ENCODE results near the gene PHETA1.

PHETA1 gene

DNA sequence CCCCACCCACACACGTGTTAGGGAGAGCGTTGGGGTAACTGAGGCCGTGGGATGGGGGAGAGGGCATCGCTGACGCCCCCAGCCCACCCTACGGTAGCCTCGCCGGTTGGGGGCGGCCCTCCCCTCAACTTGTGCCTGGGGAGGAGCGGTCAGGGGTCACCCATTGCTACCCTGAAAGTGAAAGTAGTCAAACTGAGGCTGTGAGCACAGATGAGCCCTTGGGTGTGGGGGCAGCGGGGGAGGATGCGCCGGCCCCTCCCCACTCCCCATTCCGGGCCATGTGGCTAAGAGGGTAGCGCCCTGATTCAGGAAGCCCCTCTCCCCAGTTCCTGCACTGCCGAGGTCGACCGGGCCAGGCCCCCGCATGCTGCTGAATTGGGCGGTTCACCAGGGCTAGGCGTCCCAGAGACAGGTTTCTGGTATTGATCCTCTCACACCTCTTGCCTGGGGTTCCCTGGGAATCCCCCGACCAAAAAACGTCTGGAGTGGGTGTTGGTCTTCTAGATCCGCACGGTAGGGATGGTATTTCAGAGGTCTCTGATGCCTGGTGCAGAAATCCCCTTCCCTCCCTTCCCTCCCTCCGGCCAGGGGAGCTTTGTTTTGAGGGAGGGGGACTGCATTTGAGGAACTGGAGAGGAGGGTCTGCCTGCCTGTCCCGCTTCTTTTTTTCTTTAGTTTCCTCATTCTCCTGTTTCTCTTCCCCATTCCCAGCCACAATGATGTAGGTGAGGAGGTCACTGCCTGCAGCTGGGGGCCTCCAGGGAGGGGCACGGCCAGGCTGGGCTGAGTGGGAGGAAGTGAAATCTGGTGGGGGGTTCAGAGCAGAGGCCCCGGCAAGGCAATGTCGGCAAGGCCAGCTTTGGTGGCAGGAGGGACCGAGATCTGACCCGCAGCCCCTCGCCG, 37.8 kb upstream of the PHETA1 start:
- Histone ChIP-seq H3K9ac (ENCODE audit: low read depth, low read length, poor library complexity, severe bottlenecking) (peak overlapping the region; percentile 99), H3K4me1 (ENCODE audit: insufficient read depth, low read length, poor library complexity, severe bottlenecking) (peaks cover 59% of the 10 kb centered on the region), H3F3A (ENCODE audit: low read depth) (no peaks in the 10 kb centered on the region), H4K20me1 (ENCODE audit: insufficient read depth, low read length, poor library complexity, severe bottlenecking) (peaks cover 55% of the 10 kb centered on the region), H3K27me3 (ENCODE audit: insufficient read depth, low read length, poor library complexity, severe bottlenecking) (peaks cover 9% of the 10 kb centered on the region), H3K4me3 (ENCODE audit: low read length, poor library complexity, severe bottlenecking) (peak overlapping the region; percentile 97), H3K79me2 (ENCODE audit: insufficient read depth, low read length) (peaks cover 58% of the 10 kb centered on the region), H2AFZ (ENCODE audit: low read length) (peak overlapping the region; percentile 37; the same call in 1 of the 2 replicates), H3K9me3 (ENCODE audit: insufficient read depth, low read depth, low read length) (no peaks in the 10 kb centered on the region), H3K36me3 (ENCODE audit: insufficient read depth, low read length) (no peaks in the 10 kb centered on the region), H3K4me2 (ENCODE audit: low read depth, low read length, poor library complexity, severe bottlenecking) (peak overlapping the region; percentile 99), H3K9me2 (replicated peaks; ENCODE audit: low read depth, low read length) (no peaks in the 10 kb centered on the region)
- no peak for TF ChIP-seq EZH2phosphoT487 (IDR thresholded peaks at IDR 0.05; ENCODE audit: borderline replicate concordance)
- TF ChIP-seq, protein P1, sequence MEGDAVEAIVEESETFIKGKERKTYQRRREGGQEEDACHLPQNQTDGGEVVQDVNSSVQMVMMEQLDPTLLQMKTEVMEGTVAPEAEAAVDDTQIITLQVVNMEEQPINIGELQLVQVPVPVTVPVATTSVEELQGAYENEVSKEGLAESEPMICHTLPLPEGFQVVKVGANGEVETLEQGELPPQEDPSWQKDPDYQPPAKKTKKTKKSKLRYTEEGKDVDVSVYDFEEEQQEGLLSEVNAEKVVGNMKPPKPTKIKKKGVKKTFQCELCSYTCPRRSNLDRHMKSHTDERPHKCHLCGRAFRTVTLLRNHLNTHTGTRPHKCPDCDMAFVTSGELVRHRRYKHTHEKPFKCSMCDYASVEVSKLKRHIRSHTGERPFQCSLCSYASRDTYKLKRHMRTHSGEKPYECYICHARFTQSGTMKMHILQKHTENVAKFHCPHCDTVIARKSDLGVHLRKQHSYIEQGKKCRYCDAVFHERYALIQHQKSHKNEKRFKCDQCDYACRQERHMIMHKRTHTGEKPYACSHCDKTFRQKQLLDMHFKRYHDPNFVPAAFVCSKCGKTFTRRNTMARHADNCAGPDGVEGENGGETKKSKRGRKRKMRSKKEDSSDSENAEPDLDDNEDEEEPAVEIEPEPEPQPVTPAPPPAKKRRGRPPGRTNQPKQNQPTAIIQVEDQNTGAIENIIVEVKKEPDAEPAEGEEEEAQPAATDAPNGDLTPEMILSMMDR (conservative IDR thresholded peaks at IDR 0.05; ENCODE audit: low read length): no peak

DNA sequence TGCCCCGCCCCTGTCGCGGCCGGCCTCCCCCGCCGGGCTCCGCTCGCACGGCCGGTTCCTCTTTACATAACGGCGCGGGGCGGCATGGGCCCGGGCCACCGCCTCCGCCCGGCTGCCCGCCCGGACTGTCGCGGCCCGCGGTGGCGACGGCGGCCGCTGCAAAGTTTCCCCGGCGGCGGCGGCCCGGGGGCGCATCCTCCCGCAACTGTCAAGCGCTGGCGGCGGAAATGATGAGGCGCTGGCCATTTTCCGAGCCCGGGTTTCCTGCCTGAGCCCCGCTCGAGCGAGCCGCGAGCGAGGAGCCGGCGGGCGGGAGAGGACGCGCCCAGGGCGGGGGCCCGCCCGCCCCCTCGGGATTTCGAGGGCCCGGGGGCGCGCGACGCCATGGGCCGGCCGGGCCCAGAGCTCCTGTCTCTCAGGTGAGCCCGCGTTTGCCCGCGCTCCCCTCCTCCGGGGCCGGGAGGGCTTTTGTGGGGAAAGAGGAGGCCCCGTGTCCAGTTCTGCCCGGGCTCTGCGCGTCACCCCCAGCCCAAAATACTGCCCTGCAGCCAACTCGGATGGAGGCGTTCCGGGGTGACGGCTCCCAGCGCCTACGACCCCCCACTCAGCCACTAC, 37.1 kb upstream of the PHETA1 start, which contains the start of gene SH2B3:
Gene SH2B3 (plus strand): TSS at position 65 of the 615 bp plus-strand sequence. CDS start 12,223 bp downstream, outside the sequence.
- peak within 1 kb of the TSS; percentile 97 for H3K4me3 ChIP-seq (ENCODE audit: low read length, poor library complexity, severe bottlenecking)
- no peaks in the 10 kb centered on the region for H3K9me2 ChIP-seq (replicated peaks; ENCODE audit: low read depth, low read length)
- H3K9me3 ChIP-seq (ENCODE audit: insufficient read depth, low read depth, low read length): no peaks in the 10 kb centered on the region
- H3K36me3 ChIP-seq (ENCODE audit: insufficient read depth, low read length): no peaks in the 10 kb centered on the region
- H3K9ac ChIP-seq (ENCODE audit: low read depth, low read length, poor library complexity, severe bottlenecking): peak within 1 kb of the TSS; percentile 99
- TF ChIP-seq, protein P1 (conservative IDR thresholded peaks at IDR 0.05; ENCODE audit: low read length): no peak
- no peak for TF ChIP-seq EZH2phosphoT487 (IDR thresholded peaks at IDR 0.05; ENCODE audit: borderline replicate concordance)
- H3K4me2 ChIP-seq (ENCODE audit: low read depth, low read length, poor library complexity, severe bottlenecking): peak within 1 kb of the TSS; percentile 99
- H3F3A ChIP-seq (ENCODE audit: low read depth): no peaks in the 10 kb centered on the region
- H3K27me3 ChIP-seq (ENCODE audit: insufficient read depth, low read length, poor library complexity, severe bottlenecking): peaks cover 9% of the 10 kb centered on the region
- peaks cover 51% of the 10 kb centered on the region for H3K4me1 ChIP-seq (ENCODE audit: insufficient read depth, low read length, poor library complexity, severe bottlenecking)
- H2AFZ ChIP-seq (ENCODE audit: low read length): peak within 1 kb of the TSS; percentile 65; the same call in 1 of the 2 replicates
- peaks cover 51% of the 10 kb centered on the region for H3K79me2 ChIP-seq (ENCODE audit: insufficient read depth, low read length)
- H4K20me1 ChIP-seq (ENCODE audit: insufficient read depth, low read length, poor library complexity, severe bottlenecking): peaks cover 47% of the 10 kb centered on the region

DNA sequence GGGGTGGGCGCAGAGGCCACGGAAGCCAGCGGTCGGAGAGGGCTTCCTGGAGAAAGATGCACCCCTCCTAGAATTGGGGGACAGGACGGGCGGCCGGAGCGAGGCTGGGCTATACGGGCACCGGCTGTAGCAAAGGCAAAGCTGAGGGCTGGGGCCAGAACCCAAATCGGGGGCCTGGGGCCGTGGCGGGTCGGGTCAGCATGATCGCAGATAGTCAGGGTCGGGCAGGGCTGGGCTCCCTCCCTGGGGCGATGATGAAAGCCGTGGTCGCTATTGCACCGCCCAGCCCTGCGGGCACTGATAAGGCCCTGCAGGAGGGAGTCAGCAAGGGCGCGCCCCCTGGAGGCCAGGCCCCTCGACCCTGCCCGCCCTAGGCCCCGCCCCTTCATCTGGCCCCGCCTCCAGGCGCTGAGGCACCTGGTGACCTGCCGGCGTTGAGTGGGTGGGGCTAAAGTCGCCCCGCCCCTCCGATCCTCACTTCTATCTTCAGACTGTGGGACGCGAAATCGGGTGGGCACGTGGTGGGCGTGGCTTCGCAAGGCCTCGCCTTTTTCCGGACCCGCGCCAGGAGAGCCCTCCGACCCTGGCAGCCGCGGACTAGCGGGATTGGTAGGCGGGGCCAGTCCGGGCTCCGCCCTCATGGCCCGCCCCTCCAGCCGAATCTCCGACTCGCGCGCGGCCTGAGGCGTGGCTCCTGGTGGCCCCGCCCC, 36.4 kb upstream of the PHETA1 start:
- H3K9me3 ChIP-seq (ENCODE audit: insufficient read depth, low read depth, low read length): no peaks in the 10 kb centered on the region
- H3K79me2 ChIP-seq (ENCODE audit: insufficient read depth, low read length): peaks cover 44% of the 10 kb centered on the region
- H3K36me3 ChIP-seq (ENCODE audit: insufficient read depth, low read length): no peaks in the 10 kb centered on the region
- peak overlapping the region; percentile 68 for H3K9ac ChIP-seq (ENCODE audit: low read depth, low read length, poor library complexity, severe bottlenecking)
- peak overlapping the region; percentile 77 for H3K4me2 ChIP-seq (ENCODE audit: low read depth, low read length, poor library complexity, severe bottlenecking)
- H3K4me3 ChIP-seq (ENCODE audit: low read length, poor library complexity, severe bottlenecking): peak overlapping the region; percentile 97
- peaks cover 9% of the 10 kb centered on the region for H3K27me3 ChIP-seq (ENCODE audit: insufficient read depth, low read length, poor library complexity, severe bottlenecking)
- peaks cover 44% of the 10 kb centered on the region for H3K4me1 ChIP-seq (ENCODE audit: insufficient read depth, low read length, poor library complexity, severe bottlenecking)
- no peak for TF ChIP-seq EZH2phosphoT487 (IDR thresholded peaks at IDR 0.05; ENCODE audit: borderline replicate concordance)
- TF ChIP-seq, protein P1 (conservative IDR thresholded peaks at IDR 0.05; ENCODE audit: low read length): peak; percentile 53
- H3F3A ChIP-seq (ENCODE audit: low read depth): no peaks in the 10 kb centered on the region
- peaks cover 41% of the 10 kb centered on the region for H4K20me1 ChIP-seq (ENCODE audit: insufficient read depth, low read length, poor library complexity, severe bottlenecking)
- no peaks in the 10 kb centered on the region for H3K9me2 ChIP-seq (replicated peaks; ENCODE audit: low read depth, low read length)
- H2AFZ ChIP-seq (ENCODE audit: low read length): peak overlapping the region; percentile 65; the same call in 1 of the 2 replicates

Data from Loucy (cell line).